CD4-positive, alpha-beta T cell treated with Interleukin-6 at 100 ng/mL for 8 hours (primary cell): Measurements from ENCODE around the gene KCNJ12.
"Not testable (repeated sequence)": the region's sequence is repeated elsewhere in the genome, so short reads cannot be mapped to it uniquely, and the experiment has no call there.

Experiments used
- DNase-seq: peaks from one replicate; pipeline ENCODE4 v3.0.0-alpha.2; 2020; ENCODE audit warnings: mixed read lengths, low spot score

KCNJ12 gene

GRCh38 chr17:21408224-21408623 lies 32.1 kb downstream of the KCNJ12 start:
- DNase-seq: not testable (repeated sequence)

- not testable (repeated sequence) for DNase-seq
These were observed 32.7 kb downstream of the KCNJ12 start for GRCh38 chr17:21408766-21409300.

- not testable (repeated sequence) for DNase-seq
These were observed 33.2 kb downstream of the KCNJ12 start for GRCh38 chr17:21409388-21409787.

DNA sequence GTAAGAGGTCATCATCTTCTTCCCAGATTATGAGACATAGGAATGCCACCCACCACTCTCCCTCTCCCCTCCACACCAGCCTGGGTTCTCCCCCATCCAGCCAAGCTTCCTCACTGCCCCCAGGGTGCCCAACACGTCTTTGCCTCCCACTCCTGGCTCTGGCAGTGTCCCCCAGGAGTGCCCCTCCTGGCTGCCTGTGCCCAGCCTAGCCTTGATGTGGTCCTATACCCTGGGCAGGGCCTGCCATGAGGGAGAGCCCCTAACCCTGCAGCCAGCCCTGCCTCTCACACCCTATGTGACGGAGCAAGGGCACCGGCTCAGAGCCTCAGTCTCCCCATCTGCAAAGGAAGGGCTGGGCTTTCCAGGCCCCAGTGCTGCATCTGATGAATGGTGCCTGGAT lies 33.8 kb downstream of the KCNJ12 start:
- DNase-seq: not testable (repeated sequence)

GRCh38 chr17:21410371-21410770 lies 34.2 kb downstream of the KCNJ12 start:
- not testable (repeated sequence) for DNase-seq

- not testable (repeated sequence) for DNase-seq
These were observed 34.9 kb downstream of the KCNJ12 start for GRCh38 chr17:21410906-21411678.

- DNase-seq: not testable (repeated sequence)
These were observed 35.6 kb downstream of the KCNJ12 start for GRCh38 chr17:21411679-21412205.

- not testable (repeated sequence) for DNase-seq
These were observed 36.1 kb downstream of the KCNJ12 start for GRCh38 chr17:21412207-21412681.

GRCh38 chr17:21413570-21414279 lies 37.6 kb downstream of the KCNJ12 start:
- DNase-seq: not testable (repeated sequence)

DNA sequence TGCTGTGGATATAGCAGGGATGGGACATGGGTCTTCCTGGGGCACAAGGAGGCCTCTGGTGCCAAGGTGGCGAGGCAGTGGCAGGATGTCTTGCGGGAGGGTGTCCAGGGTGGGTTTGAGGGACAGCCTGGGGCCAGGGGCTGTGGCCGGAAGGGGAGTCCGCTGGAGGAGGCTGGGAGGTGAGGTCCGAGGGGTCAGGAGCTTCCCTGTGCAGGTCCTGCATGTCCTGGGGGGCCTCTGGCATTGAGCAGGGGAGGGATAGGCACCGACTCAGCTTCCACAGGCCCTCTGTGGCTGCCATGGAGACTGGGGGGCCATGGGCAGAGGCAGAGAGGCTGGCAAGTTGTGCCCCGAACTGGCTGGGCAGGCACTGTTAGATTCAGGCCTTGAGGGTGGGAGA lies 38.5 kb downstream of the KCNJ12 start:
- DNase-seq: not testable (repeated sequence)

GRCh38 chr17:21415166-21415990 lies 39.2 kb downstream of the KCNJ12 start:
- not testable (repeated sequence) for DNase-seq

DNA sequence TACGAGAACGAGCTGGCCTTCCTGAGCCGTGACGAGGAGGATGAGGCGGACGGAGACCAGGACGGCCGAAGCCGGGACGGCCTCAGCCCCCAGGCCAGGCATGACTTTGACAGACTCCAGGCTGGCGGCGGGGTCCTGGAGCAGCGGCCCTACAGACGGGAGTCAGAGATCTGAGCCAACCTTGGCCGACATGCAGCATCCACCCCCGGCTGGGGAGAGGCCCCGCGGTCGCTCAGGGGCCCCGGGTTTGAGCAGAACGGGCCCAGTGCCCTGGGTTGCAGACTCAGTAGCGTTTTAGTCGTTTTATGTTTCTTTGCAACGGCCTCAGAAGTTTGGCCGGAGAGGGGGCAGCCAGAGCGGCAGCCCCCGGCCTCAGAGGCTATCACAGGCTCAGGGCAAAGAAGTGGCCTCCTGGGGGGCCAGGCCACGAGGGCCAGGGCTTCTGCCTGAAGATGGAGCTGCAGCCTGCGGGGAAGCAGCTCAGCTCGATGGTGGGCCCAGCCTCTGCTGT lies 40.4 kb downstream of the KCNJ12 start:
- not testable (repeated sequence) for DNase-seq

- DNase-seq: not testable (repeated sequence)
These were observed 41.2 kb downstream of the KCNJ12 start for GRCh38 chr17:21417349-21417748.

GRCh38 chr17:21417921-21418320 lies 41.8 kb downstream of the KCNJ12 start:
- DNase-seq: no peak

DNA sequence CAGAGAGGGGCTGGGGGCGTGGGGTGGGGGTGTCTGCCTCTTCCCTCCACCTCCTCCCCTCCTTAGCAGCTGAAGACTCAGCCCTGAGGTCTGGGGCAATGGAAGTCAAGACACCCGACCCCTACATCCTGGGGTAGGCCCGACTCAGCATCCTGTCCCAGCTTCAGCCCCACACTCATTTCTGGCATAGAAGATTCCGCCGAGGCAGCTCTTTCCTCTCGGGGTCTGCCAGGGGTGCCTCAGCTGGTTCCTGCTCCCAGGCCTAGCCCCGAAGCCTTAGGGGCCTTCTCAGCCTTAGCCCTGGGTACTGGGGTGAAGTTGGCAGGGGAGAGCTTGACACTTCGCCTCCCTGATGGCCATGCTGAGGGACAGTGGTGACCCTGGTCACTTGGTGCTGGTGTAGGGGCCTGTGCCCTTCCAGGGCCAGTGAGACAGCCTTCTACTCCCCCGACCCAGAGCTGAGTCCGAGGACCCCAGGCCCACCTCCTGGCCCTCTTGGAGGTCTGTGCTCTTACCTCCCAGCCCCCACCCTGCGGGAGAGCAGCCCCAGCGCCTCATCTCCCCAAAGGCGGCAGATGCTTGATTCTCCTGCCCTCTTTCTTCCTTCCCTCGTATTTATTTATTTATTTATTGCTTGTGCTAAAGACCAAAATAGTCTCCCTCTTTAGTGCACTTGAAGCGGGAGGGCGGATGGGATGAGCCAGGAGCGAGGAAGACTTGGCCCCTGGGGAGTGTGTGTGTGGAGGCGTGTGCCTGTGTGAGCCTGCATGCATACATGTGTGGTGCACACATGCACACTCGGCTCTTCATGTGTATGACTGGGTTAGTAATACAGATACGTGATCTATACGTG lies 42.5 kb downstream of the KCNJ12 start:
- DNase-seq: no peak

- peak; percentile 61 for DNase-seq
These were observed 43.4 kb downstream of the KCNJ12 start for GRCh38 chr17:21419299-21420239.

DNA sequence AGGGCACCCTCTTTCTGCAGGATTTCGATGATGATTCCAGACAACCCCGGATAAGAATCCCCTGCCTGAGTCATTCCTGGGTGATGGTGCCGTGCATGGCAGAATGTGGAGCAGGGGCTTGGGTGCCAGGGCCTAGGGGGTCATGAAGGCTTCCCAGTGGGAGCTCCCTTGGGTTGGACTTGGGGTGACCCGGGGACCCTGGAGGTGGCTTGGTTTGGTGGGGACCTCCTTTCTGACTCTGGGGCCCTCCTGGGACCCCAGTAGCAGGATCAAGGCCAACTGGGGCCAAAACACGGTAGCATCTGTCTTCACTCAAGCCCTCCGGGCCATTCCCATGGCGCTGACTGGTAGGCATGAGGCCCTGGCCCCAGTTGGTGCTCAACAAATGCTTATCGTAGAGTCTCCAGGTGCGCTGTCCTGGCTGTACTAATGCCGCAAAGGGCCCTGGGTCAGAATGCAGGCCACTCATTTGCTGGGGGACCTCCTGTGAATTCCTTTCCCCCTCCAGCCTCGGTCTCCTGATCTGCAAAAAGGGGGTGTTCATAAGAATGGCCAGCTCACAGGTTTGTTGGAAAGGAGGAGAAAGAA lies 44.4 kb downstream of the KCNJ12 start:
- DNase-seq: not testable (repeated sequence)

- not testable (repeated sequence) for DNase-seq
These were observed 45.5 kb downstream of the KCNJ12 start for GRCh38 chr17:21421421-21422310.
